Activated T-cell treated with anti-CD3 and anti-CD28 coated beads, Interleukin-2, amount 50 U/mL, for 72 hours (primary cell): ENCODE results near the gene C19orf44. TPM values are rescaled to one million over a fixed set of nuclear protein-coding genes. Genes with fewer than 3 reads are reported as not detected.
A peak's percentile ranks its signal among the peaks of the same experiment; 100 is the strongest.
"Not testable (repeated sequence)": the region's sequence is repeated elsewhere in the genome, so short reads cannot be mapped to it uniquely, and the experiment has no call there.

ENCODE experiments used
- ATAC-seq, 2 donors: fragments of 150-1000 bp; cut with Tn5 transposase; replicated peaks in 1 of 2; 2 replicates each; pipeline ENCODE4 v1.10.0; 2021; ENCODE audit warnings: moderate library complexity in 2 of 2, mild to moderate bottlenecking in 1 of 2
- DNase-seq, 2 donors: peaks; one replicate each; pipeline ENCODE4 v3.0.0; 2021 to 2022; ENCODE audit warnings: mixed read lengths in 1 of 2
- H3K27ac Mint-ChIP-seq: one replicate; pipeline ENCODE4 v1.8.0; 2022; ENCODE audit warnings: mild to moderate bottlenecking, moderate library complexity, mixed read lengths
- H3K27me3 Mint-ChIP-seq: one replicate; pipeline ENCODE4 v1.8.0; 2022; ENCODE audit warnings: low read depth, mixed read lengths
- H3K36me3 Mint-ChIP-seq, 2 donors: one replicate each; pipeline ENCODE4 v1.8.0; 2022; ENCODE audit warnings: mixed read lengths in 2 of 2, mild to moderate bottlenecking in 1 of 2; ENCODE audit not compliant: insufficient read depth in 2 of 2
- H3K4me1 Mint-ChIP-seq: one replicate; pipeline ENCODE4 v1.8.0; 2022; ENCODE audit warnings: low read depth, mixed read lengths
- H3K4me3 Mint-ChIP-seq, 2 donors: one replicate each; pipeline ENCODE4 v1.8.0; 2022; ENCODE audit warnings: mild to moderate bottlenecking in 2 of 2, mixed read lengths in 2 of 2, moderate library complexity in 2 of 2
- H3K9me3 Mint-ChIP-seq, 2 donors: one replicate each; pipeline ENCODE4 v1.8.0; 2022; ENCODE audit warnings: mixed read lengths in 2 of 2
- total RNA-seq, 2 donors: library from RNA; stranded (reverse); gene quantifications; one replicate each; pipeline ENCODE4 v1.2.3, GENCODE V29; 2022

Gene C19orf44
- total RNA-seq, 2 donors from 2014 or later: 3.0 to 3.4 TPM

- not testable (repeated sequence) for H3K9me3 Mint-ChIP-seq, H3K36me3 Mint-ChIP-seq, ATAC-seq, DNase-seq, H3K27me3 Mint-ChIP-seq, H3K27ac Mint-ChIP-seq, H3K4me3 Mint-ChIP-seq, H3K4me1 Mint-ChIP-seq
Observed at GRCh38 chr19:16512611-16513010, 16.4 kb downstream of the C19orf44 start.

GRCh38 chr19:16514383-16515019 lies 18.3 kb downstream of the C19orf44 start:
- Mint-ChIP-seq H3K4me1 (no peaks in the 10 kb centered on the region), H3K27me3 (no peaks in the 10 kb centered on the region), H3K27ac (no peak overlapping the region), H3K36me3 (peaks cover 0 to 5% of the 10 kb centered on the region in 2 donors), H3K9me3 (no peaks in the 10 kb centered on the region), H3K4me3 (no peak overlapping the region)
- no peak for DNase-seq
- peak; percentile 27 to 31 for ATAC-seq

- Mint-ChIP-seq H3K27ac (no peak overlapping the region), H3K27me3 (no peaks in the 10 kb centered on the region), H3K36me3 (peaks cover 0 to 5% of the 10 kb centered on the region in 2 donors), H3K4me1 (no peaks in the 10 kb centered on the region), H3K4me3 (no peak overlapping the region), H3K9me3 (no peaks in the 10 kb centered on the region)
- ATAC-seq (no peak), DNase-seq (no peak)
Observed at GRCh38 chr19:16516381-16516780, 20.2 kb downstream of the C19orf44 start.

- ATAC-seq: peak in 1 of 2 donors; percentile 14
- DNase-seq: no peak
- no peak overlapping the region for H3K27ac Mint-ChIP-seq
- no peak overlapping the region for H3K4me3 Mint-ChIP-seq
- no peaks in the 10 kb centered on the region for H3K27me3 Mint-ChIP-seq
- H3K4me1 Mint-ChIP-seq: no peaks in the 10 kb centered on the region
- no peaks in the 10 kb centered on the region for H3K9me3 Mint-ChIP-seq
- H3K36me3 Mint-ChIP-seq: peaks cover 0 to 5% of the 10 kb centered on the region in 2 donors
Observed at GRCh38 chr19:16516923-16517610, 20.9 kb downstream of the C19orf44 start.

GRCh38 chr19:16518061-16518460 lies 21.9 kb downstream of the C19orf44 start:
- Mint-ChIP-seq H3K4me3 (no peak overlapping the region), H3K36me3 (peaks cover 1 to 5% of the 10 kb centered on the region in 2 donors), H3K9me3 (no peaks in the 10 kb centered on the region), H3K4me1 (no peaks in the 10 kb centered on the region), H3K27me3 (no peaks in the 10 kb centered on the region), H3K27ac (no peak overlapping the region)
- DNase-seq (no peak), ATAC-seq (no peak)

GRCh38 chr19:16518483-16519229 lies 22.5 kb downstream of the C19orf44 start:
- Mint-ChIP-seq H3K9me3 (no peaks in the 10 kb centered on the region), H3K27me3 (no peaks in the 10 kb centered on the region), H3K4me1 (no peaks in the 10 kb centered on the region), H3K27ac (no peak overlapping the region), H3K36me3 (peaks cover 4 to 5% of the 10 kb centered on the region in 2 donors), H3K4me3 (no peak overlapping the region)
- DNase-seq (no peak), ATAC-seq (no peak)

GRCh38 chr19:16519230-16519687 lies 23.1 kb downstream of the C19orf44 start:
- DNase-seq (no peak), ATAC-seq (no peak)
- no peaks in the 10 kb centered on the region for H3K27me3 Mint-ChIP-seq
- no peaks in the 10 kb centered on the region for H3K9me3 Mint-ChIP-seq
- H3K4me1 Mint-ChIP-seq: no peaks in the 10 kb centered on the region
- no peak overlapping the region for H3K4me3 Mint-ChIP-seq
- H3K27ac Mint-ChIP-seq: no peak overlapping the region
- peaks cover 4 to 9% of the 10 kb centered on the region in 2 donors for H3K36me3 Mint-ChIP-seq

GRCh38 chr19:16520074-16520973 lies 24.1 kb downstream of the C19orf44 start:
- H3K27ac Mint-ChIP-seq: no peak overlapping the region
- no peak overlapping the region for H3K4me3 Mint-ChIP-seq
- no peaks in the 10 kb centered on the region for H3K4me1 Mint-ChIP-seq
- no peak for ATAC-seq
- H3K9me3 Mint-ChIP-seq: no peaks in the 10 kb centered on the region
- no peaks in the 10 kb centered on the region for H3K27me3 Mint-ChIP-seq
- DNase-seq: no peak
- H3K36me3 Mint-ChIP-seq: peaks cover 4 to 9% of the 10 kb centered on the region in 2 donors

GRCh38 chr19:16520986-16521624 lies 24.9 kb downstream of the C19orf44 start:
- Mint-ChIP-seq H3K4me3 (no peak overlapping the region), H3K27me3 (no peaks in the 10 kb centered on the region), H3K9me3 (no peaks in the 10 kb centered on the region), H3K4me1 (no peaks in the 10 kb centered on the region), H3K27ac (no peak overlapping the region), H3K36me3 (peaks cover 4 to 9% of the 10 kb centered on the region in 2 donors)
- DNase-seq: no peak
- no peak for ATAC-seq

- Mint-ChIP-seq H3K36me3 (peaks cover 4 to 11% of the 10 kb centered on the region in 2 donors), H3K4me1 (no peaks in the 10 kb centered on the region), H3K9me3 (no peaks in the 10 kb centered on the region), H3K27ac (no peak overlapping the region), H3K4me3 (no peak overlapping the region), H3K27me3 (no peaks in the 10 kb centered on the region)
- peak in 1 of 2 donors; percentile 10 for ATAC-seq
- DNase-seq: no peak
Observed at GRCh38 chr19:16521715-16522289, 25.6 kb downstream of the C19orf44 start.

- DNase-seq (no peak), ATAC-seq (no peak)
- peaks cover 4 to 15% of the 10 kb centered on the region in 2 donors for H3K36me3 Mint-ChIP-seq
- no peak overlapping the region for H3K27ac Mint-ChIP-seq
- no peaks in the 10 kb centered on the region for H3K4me1 Mint-ChIP-seq
- no peaks in the 10 kb centered on the region for H3K9me3 Mint-ChIP-seq
- no peak overlapping the region for H3K4me3 Mint-ChIP-seq
- no peaks in the 10 kb centered on the region for H3K27me3 Mint-ChIP-seq
Observed at GRCh38 chr19:16522559-16523377, 26.6 kb downstream of the C19orf44 start.
